NCI-H82 treated with DMSO at 0.1 percent for 48 hours (cell line): ENCODE data around the gene BSG.
A peak's percentile ranks its signal among the peaks of the same experiment; 100 is the strongest.

Experiments
- DNase-seq: peaks from one replicate; lab custom pipeline; 2025; ENCODE audit not compliant: unreplicated experiment; lab: John Stamatoyannopoulos, UW

Gene BSG

GRCh38 chr19:572140-572742 lies at the start of gene BSG:
BSG (plus strand) TSS chr19:572596; CDS start chr19:572635, 39 bp downstream.
- peak; percentile 73 for DNase-seq

GRCh38 chr19:522726-523125 lies 49.7 kb upstream of the BSG start:
- DNase-seq, result no peak

GRCh38 chr19:524062-524674 lies 48.2 kb upstream of the BSG start:
- DNase-seq, result no peak

GRCh38 chr19:525029-525428 lies 47.4 kb upstream of the BSG start:
- DNase-seq, result no peak

GRCh38 chr19:525857-526419 lies 46.5 kb upstream of the BSG start:
- no peak for DNase-seq

GRCh38 chr19:530134-531008 lies 42.0 kb upstream of the BSG start:
- DNase-seq, result no peak

- peak; percentile 50 for DNase-seq
Measured at GRCh38 chr19:531009-531752, 41.2 kb upstream of the BSG start.

GRCh38 chr19:531753-532560 lies 40.4 kb upstream of the BSG start, which contains the start of gene CDC34:
CDC34 (plus strand) TSS chr19:531760; CDS start chr19:531932, 172 bp downstream.
- no peak for DNase-seq

GRCh38 chr19:532561-533363 lies 39.6 kb upstream of the BSG start:
- no peak for DNase-seq

GRCh38 chr19:533364-534058 lies 38.9 kb upstream of the BSG start:
- DNase-seq, result peak; percentile 56

- no peak for DNase-seq
Measured at GRCh38 chr19:534088-534487, 38.3 kb upstream of the BSG start.

GRCh38 chr19:535017-535835 lies 37.2 kb upstream of the BSG start:
- DNase-seq, result no peak

- DNase-seq, result no peak
Measured at GRCh38 chr19:536031-536880, 36.1 kb upstream of the BSG start.

- no peak for DNase-seq
Measured at GRCh38 chr19:536881-537404, 35.5 kb upstream of the BSG start.

- DNase-seq, result no peak
Measured at GRCh38 chr19:538641-539428, 33.6 kb upstream of the BSG start.
